ENCODE measurements around the gene SYNPO2. TPM values are rescaled to one million over a fixed set of nuclear protein-coding genes. Genes with fewer than 3 reads are reported as not detected.

SYNPO2 gene
- total RNA-seq, 1 experiment from 2014 or later = 0.61 TPM

- CTCF ChIA-PET = interaction anchor here (0.6 to 1.7 kb wide), 3 partner anchors 11 to 48 kb away, joined by 3 read pairs; no protein-coding TSS in a partner anchor
- DNase-seq (ENCODE audit: unreplicated experiment) = no peak
- POLR2A ChIA-PET = interaction anchor here (0.7 kb wide), 1 partner anchor 374 kb away, joined by 4 read pairs; no protein-coding TSS in a partner anchor
- Mint-ChIP-seq H3K27me3 (ENCODE audit: insufficient read depth, unreplicated experiment) (no peaks in the 10 kb centered on the region), H3K9me3 (ENCODE audit: unreplicated experiment) (no peaks in the 10 kb centered on the region), H3K4me1 (ENCODE audit: insufficient read depth, unreplicated experiment) (no peaks in the 10 kb centered on the region), H3K4me3 (ENCODE audit: unreplicated experiment) (no peak overlapping the region), H3K36me3 (ENCODE audit: insufficient read depth, unreplicated experiment) (no peaks in the 10 kb centered on the region), H3K27ac (ENCODE audit: low read depth, unreplicated experiment) (no peak overlapping the region)
- TF ChIP-seq, protein P1, sequence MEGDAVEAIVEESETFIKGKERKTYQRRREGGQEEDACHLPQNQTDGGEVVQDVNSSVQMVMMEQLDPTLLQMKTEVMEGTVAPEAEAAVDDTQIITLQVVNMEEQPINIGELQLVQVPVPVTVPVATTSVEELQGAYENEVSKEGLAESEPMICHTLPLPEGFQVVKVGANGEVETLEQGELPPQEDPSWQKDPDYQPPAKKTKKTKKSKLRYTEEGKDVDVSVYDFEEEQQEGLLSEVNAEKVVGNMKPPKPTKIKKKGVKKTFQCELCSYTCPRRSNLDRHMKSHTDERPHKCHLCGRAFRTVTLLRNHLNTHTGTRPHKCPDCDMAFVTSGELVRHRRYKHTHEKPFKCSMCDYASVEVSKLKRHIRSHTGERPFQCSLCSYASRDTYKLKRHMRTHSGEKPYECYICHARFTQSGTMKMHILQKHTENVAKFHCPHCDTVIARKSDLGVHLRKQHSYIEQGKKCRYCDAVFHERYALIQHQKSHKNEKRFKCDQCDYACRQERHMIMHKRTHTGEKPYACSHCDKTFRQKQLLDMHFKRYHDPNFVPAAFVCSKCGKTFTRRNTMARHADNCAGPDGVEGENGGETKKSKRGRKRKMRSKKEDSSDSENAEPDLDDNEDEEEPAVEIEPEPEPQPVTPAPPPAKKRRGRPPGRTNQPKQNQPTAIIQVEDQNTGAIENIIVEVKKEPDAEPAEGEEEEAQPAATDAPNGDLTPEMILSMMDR (IDR thresholded peaks at IDR 0.05; ENCODE audit: unreplicated experiment) = no peak
- no TSS peak for BruUV-seq (replicated peaks)
- intact Hi-C loops (cut with micrococcal nuclease) = no loop called here
These were observed 33.1 kb downstream of the SYNPO2 start for GRCh38 chr4:118921786-118922185.

- H3K36me3 Mint-ChIP-seq (ENCODE audit: insufficient read depth, unreplicated experiment) = no peaks in the 10 kb centered on the region
- H3K9me3 Mint-ChIP-seq (ENCODE audit: unreplicated experiment) = no peaks in the 10 kb centered on the region
- intact Hi-C loops (cut with micrococcal nuclease) = no loop called here
- DNase-seq (ENCODE audit: unreplicated experiment) = no peak
- no peak overlapping the region for H3K4me3 Mint-ChIP-seq (ENCODE audit: unreplicated experiment)
- H3K4me1 Mint-ChIP-seq (ENCODE audit: insufficient read depth, unreplicated experiment) = no peaks in the 10 kb centered on the region
- peaks cover 6% of the 10 kb centered on the region for H3K27me3 Mint-ChIP-seq (ENCODE audit: insufficient read depth, unreplicated experiment)
- CTCF ChIA-PET = no interaction called here
- POLR2A ChIA-PET = interaction anchor here (0.7 to 1.3 kb wide), 3 partner anchors 22 to 395 kb away, joined by 3 to 4 read pairs (median 3); no protein-coding TSS in a partner anchor
- H3K27ac Mint-ChIP-seq (ENCODE audit: low read depth, unreplicated experiment) = no peak overlapping the region
- TF ChIP-seq, protein P1 (IDR thresholded peaks at IDR 0.05; ENCODE audit: unreplicated experiment) = no peak
- BruUV-seq (replicated peaks) = no TSS peak
These were observed 35.2 kb downstream of the SYNPO2 start for GRCh38 chr4:118923891-118924290.

GRCh38 chr4:118927974-118928373 lies 39.3 kb downstream of the SYNPO2 start:
- no peaks in the 10 kb centered on the region for H3K36me3 Mint-ChIP-seq (ENCODE audit: insufficient read depth, unreplicated experiment)
- POLR2A ChIA-PET = interaction anchor here (1.3 to 1.8 kb wide), 2 partner anchors 13 to 27 kb away, joined by 3 to 6 read pairs; no protein-coding TSS in a partner anchor
- no peaks in the 10 kb centered on the region for H3K9me3 Mint-ChIP-seq (ENCODE audit: unreplicated experiment)
- no peaks in the 10 kb centered on the region for H3K4me1 Mint-ChIP-seq (ENCODE audit: insufficient read depth, unreplicated experiment)
- DNase-seq (ENCODE audit: unreplicated experiment) = no peak
- CTCF ChIA-PET = interaction anchor here (0.7 kb wide), 1 partner anchor 48 kb away, joined by 3 read pairs; no protein-coding TSS in a partner anchor
- H3K27me3 Mint-ChIP-seq (ENCODE audit: insufficient read depth, unreplicated experiment) = peaks cover 12% of the 10 kb centered on the region
- intact Hi-C loops (cut with micrococcal nuclease) = no loop called here
- H3K4me3 Mint-ChIP-seq (ENCODE audit: unreplicated experiment) = no peak overlapping the region
- TF ChIP-seq, protein P1 (IDR thresholded peaks at IDR 0.05; ENCODE audit: unreplicated experiment) = no peak
- no peak overlapping the region for H3K27ac Mint-ChIP-seq (ENCODE audit: low read depth, unreplicated experiment)
- no TSS peak for BruUV-seq (replicated peaks)

GRCh38 chr4:118930255-118930654 lies 41.6 kb downstream of the SYNPO2 start:
- Mint-ChIP-seq H3K9me3 (ENCODE audit: unreplicated experiment) (no peaks in the 10 kb centered on the region), H3K4me3 (ENCODE audit: unreplicated experiment) (no peak overlapping the region), H3K36me3 (ENCODE audit: insufficient read depth, unreplicated experiment) (no peaks in the 10 kb centered on the region), H3K27ac (ENCODE audit: low read depth, unreplicated experiment) (no peak overlapping the region), H3K4me1 (ENCODE audit: insufficient read depth, unreplicated experiment) (no peaks in the 10 kb centered on the region), H3K27me3 (ENCODE audit: insufficient read depth, unreplicated experiment) (peaks cover 12% of the 10 kb centered on the region)
- ChIA-PET CTCF (interaction anchor here (0.6 to 1.0 kb wide), 4 partner anchors 38 to 1795 kb away, joined by 3 to 5 read pairs (median 3); no protein-coding TSS in a partner anchor), POLR2A (interaction anchor here (0.7 to 1.0 kb wide), 2 partner anchors 9 to 184 kb away, joined by 3 read pairs; no protein-coding TSS in a partner anchor)
- intact Hi-C loops (cut with micrococcal nuclease) = no loop called here
- DNase-seq (ENCODE audit: unreplicated experiment) = no peak
- TF ChIP-seq, protein P1 (IDR thresholded peaks at IDR 0.05; ENCODE audit: unreplicated experiment) = no peak
- BruUV-seq (replicated peaks) = no TSS peak

All from MCF 10A (cell line).